Tibial nerve (tissue), 4 donors: Measurements from ENCODE around the gene INAFM1. TPM values are rescaled to one million over a fixed set of nuclear protein-coding genes. Genes with fewer than 3 reads are reported as not detected.

Experiments used
- DNase-seq, 2 donors: peaks; one replicate each; pipeline ENCODE4 v3.0.0-alpha.2; 2019; ENCODE audit warnings: low spot score in 2 of 2
- H3K27ac ChIP-seq, 4 donors: fragments of 200-600 bp; sonication (generic) in 3 of 4; one replicate each; pipeline ENCODE4 v1.5.1; 2017 to 2019; ENCODE audit warnings: mild to moderate bottlenecking in 1 of 4
- H3K27me3 ChIP-seq, 2 donors: fragments of 200-600 bp; sonication (generic) in 1 of 2; one replicate each; pipeline versions ENCODE4 v1.5.1 to v1.6.0; 2017 to 2019
- H3K36me3 ChIP-seq, 3 donors: fragments of 200-600 bp; sonication (generic); one replicate each; pipeline ENCODE4 v1.5.1; 2018 to 2019
- H3K4me1 ChIP-seq, 4 donors: fragments of 200-600 bp; sonication (generic) in 3 of 4; one replicate each; pipeline ENCODE4 v1.5.1; 2017 to 2019
- H3K4me3 ChIP-seq, 4 donors: fragments of 200-600 bp; sonication (generic) in 3 of 4; one replicate each; pipeline ENCODE4 v1.5.1; 2017 to 2019; ENCODE audit warnings: mild to moderate bottlenecking in 1 of 4, moderate library complexity in 1 of 4
- H3K9me3 ChIP-seq, 4 donors: fragments of 200-600 bp; sonication (generic) in 3 of 4; one replicate each; pipeline ENCODE4 v1.5.1; 2017 to 2019
- CTCF ChIP-seq, 5 experiments: fragments of 200-600 bp in 3 of 5; fragments of 450-650 bp in 2 of 5; sonication (generic) in 3 of 5; IDR thresholded peaks; one replicate each; pipeline ENCODE4 v1.5.1; 2016 to 2019; ENCODE audit warnings: antibody characterized with exemption in 5 of 5, mild to moderate bottlenecking in 3 of 5, moderate library complexity in 2 of 5
- EP300 ChIP-seq, 2 donors: sonication (generic); formaldehyde crosslinking; IDR thresholded peaks; one replicate each; pipeline ENCODE4 v1.6.1; 2017; ENCODE audit warnings: antibody characterized with exemption in 2 of 2, mild to moderate bottlenecking in 1 of 2
- POLR2A ChIP-seq, 2 donors: fragments of 450-650 bp; IDR thresholded peaks; one replicate each; pipeline ENCODE4 v1.6.1; 2017; ENCODE audit warnings: antibody characterized with exemption in 2 of 2, mild to moderate bottlenecking in 2 of 2, moderate library complexity in 2 of 2
- WGBS, 2 donors: methylation state at CpG; one replicate each; pipeline ENCODE4 v1.1.5; 2018; 5-methylcytosine and 5-hydroxymethylcytosine counted together
- total RNA-seq, 4 donors: library from RNA; depleted of rRNA; stranded (reverse); fragments of >200 nt; gene quantifications; one replicate each; pipeline ENCODE4 v1.1.0, GENCODE V29; 2016

The INAFM1 gene
- total RNA-seq, 4 donors from 2014 or later = 9.6 to 33.9 (median 25.4) TPM

DNA sequence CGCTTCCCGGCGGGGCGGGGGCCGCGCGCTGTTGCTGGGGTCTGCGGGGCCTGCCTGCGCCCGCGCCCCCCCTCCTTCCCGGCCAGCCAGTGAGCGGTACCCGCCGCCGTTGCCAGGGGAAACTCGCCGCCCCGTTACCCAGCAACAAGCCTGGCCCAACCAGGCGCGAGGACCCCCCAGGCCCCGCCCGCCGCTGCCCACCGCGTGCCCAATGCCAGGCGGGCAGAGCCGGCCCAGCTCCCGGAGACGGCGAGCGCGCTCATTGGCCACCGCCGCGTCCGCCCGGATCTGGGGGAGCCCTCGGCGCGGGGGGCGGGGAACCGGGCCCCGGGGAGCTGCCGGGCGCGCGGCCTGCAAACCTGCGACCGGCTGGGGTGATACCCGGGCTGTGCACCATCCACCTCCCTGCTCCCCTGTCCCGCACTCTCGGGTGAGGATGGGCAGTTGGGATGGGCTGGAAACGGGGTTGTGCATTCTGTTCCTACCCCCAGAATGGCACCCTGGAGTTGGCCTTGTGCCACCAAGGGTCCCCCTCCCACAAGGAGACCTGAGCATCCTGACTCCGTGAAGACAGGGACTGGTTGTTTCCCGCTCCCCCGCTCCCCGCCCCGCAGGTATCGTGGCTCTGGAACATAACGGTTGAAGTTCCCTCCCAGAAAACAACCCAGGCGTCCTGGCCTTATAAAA lies 34.9 kb upstream of the INAFM1 start:
- H3K27me3 ChIP-seq = peaks cover 0 to 12% of the 10 kb centered on the region in 2 donors
- 4 to 5% methylated on average over 13 to 32 of the region's 62 CpGs for WGBS, 2 donors
- no peaks in the 10 kb centered on the region for H3K36me3 ChIP-seq
- no peaks in the 10 kb centered on the region for H3K9me3 ChIP-seq
- no peak overlapping the region for H3K27ac ChIP-seq
- peaks cover 0 to 46% (median 28%) of the 10 kb centered on the region in 4 donors for H3K4me1 ChIP-seq
- H3K4me3 ChIP-seq = peak overlapping the region in 3 of 4 donors; percentile 18 to 43 (median 20)
- no peak for DNase-seq
- no peak for TF ChIP-seq POLR2A (IDR thresholded peaks at IDR 0.05)
- no peak for TF ChIP-seq CTCF (IDR thresholded peaks at IDR 0.05)
- TF ChIP-seq EP300 (IDR thresholded peaks at IDR 0.05) = no peak

GRCh38 chr19:47240556-47240955 lies 34.1 kb upstream of the INAFM1 start:
- Histone ChIP-seq H3K4me1 (peaks cover 0 to 46% (median 28%) of the 10 kb centered on the region in 4 donors), H3K36me3 (no peaks in the 10 kb centered on the region), H3K27me3 (peaks cover 0 to 12% of the 10 kb centered on the region in 2 donors), H3K9me3 (no peaks in the 10 kb centered on the region), H3K27ac (no peak overlapping the region), H3K4me3 (no peak overlapping the region)
- no peak for DNase-seq
- TF ChIP-seq CTCF (IDR thresholded peaks at IDR 0.05) (no peak), EP300 (IDR thresholded peaks at IDR 0.05) (no peak), POLR2A (IDR thresholded peaks at IDR 0.05) (no peak)
- WGBS, 2 donors = 42 to 46% methylated on average over 5 to 6 of the region's 6 CpGs

- Histone ChIP-seq H3K9me3 (no peaks in the 10 kb centered on the region), H3K4me3 (no peak overlapping the region), H3K36me3 (no peaks in the 10 kb centered on the region), H3K27me3 (peaks cover 0 to 12% of the 10 kb centered on the region in 2 donors), H3K4me1 (peaks cover 0 to 46% (median 28%) of the 10 kb centered on the region in 4 donors), H3K27ac (no peak overlapping the region)
- WGBS, 2 donors = 14 to 17% methylated on average over 11 to 12 of the region's 27 CpGs
- TF ChIP-seq CTCF (IDR thresholded peaks at IDR 0.05) (no peak), POLR2A (IDR thresholded peaks at IDR 0.05) (no peak), EP300 (IDR thresholded peaks at IDR 0.05) (no peak)
- peak in 1 of 2 donors; percentile 60 for DNase-seq
Observed at GRCh38 chr19:47240996-47241918, 33.4 kb upstream of the INAFM1 start.

DNA sequence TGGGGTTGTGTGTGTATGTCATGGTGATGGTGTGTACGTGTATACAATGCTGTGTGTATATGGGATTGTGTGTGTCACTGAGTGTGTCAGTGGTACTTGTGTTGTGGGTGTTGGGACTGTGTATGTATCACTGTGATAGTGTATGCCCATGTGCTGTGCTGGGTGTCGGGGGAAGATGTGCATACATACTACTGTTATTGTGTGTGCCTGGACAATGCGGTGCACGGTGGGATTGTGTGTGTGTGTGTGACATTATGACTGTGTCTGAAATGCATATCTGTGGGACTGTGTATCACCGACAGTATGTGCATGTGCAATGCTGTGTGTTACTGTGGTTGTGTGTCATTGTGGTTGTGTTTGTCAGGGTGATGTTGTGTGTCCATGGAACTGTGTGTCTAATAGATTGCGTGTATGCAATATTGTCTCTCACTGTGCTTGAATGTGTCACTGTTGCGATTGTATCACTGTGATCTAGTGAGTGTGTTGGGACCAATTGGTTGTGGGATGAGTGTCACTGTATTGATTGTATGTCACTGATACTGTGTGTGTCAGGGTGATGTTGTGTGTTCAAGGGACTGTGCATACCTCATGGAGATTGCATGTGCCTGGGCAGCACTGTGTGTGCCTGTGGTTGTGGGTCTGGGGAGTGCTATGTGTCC lies 32.6 kb upstream of the INAFM1 start:
- DNase-seq = no peak
- peaks cover 0 to 46% (median 28%) of the 10 kb centered on the region in 4 donors for H3K4me1 ChIP-seq
- H3K27ac ChIP-seq = no peak overlapping the region
- H3K27me3 ChIP-seq = peaks cover 0 to 12% of the 10 kb centered on the region in 2 donors
- H3K9me3 ChIP-seq = no peaks in the 10 kb centered on the region
- no peak overlapping the region for H3K4me3 ChIP-seq
- H3K36me3 ChIP-seq = no peaks in the 10 kb centered on the region
- TF ChIP-seq EP300 (IDR thresholded peaks at IDR 0.05) (no peak), POLR2A (IDR thresholded peaks at IDR 0.05) (no peak)
- WGBS, 2 donors = 79 to 84% methylated on average over 7 of the region's 7 CpGs

DNA sequence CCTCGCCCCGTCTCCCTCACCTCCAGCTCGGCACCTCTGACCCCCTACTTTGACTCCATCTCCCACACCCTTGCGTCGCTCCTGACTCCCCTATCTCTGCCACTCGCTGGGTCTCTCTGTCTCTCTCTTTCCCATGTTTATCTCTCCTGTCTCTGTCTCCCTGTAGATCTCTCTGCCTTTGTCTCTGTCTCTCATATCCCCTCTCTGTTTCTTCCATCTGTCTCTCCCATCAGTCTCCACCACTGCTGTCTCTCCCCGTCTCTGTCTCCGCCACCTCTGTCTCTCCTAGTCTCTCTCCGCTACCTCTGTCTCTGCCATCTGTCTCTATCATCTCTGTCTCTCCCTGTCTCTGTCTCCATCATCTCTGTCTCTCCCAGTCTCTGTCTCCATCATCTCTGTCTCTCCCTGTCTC lies 31.3 kb upstream of the INAFM1 start:
- H3K27ac ChIP-seq = peak overlapping the region in 3 of 4 donors; percentile 14 to 73 (median 60)
- H3K9me3 ChIP-seq = no peaks in the 10 kb centered on the region
- no peak for DNase-seq
- peaks cover 0 to 55% (median 28%) of the 10 kb centered on the region in 4 donors for H3K4me1 ChIP-seq
- TF ChIP-seq POLR2A (IDR thresholded peaks at IDR 0.05) = no peak
- TF ChIP-seq CTCF (IDR thresholded peaks at IDR 0.05) = no peak
- no peak for TF ChIP-seq EP300 (IDR thresholded peaks at IDR 0.05)
- peaks cover 0 to 12% of the 10 kb centered on the region in 2 donors for H3K27me3 ChIP-seq
- no peaks in the 10 kb centered on the region for H3K36me3 ChIP-seq
- 17% methylated on average over 7 to 9 of the region's 9 CpGs for WGBS, 2 donors
- peak overlapping the region in 1 of 4 donors; percentile 27 for H3K4me3 ChIP-seq
